RCC 7860 (cell line): ENCODE data around the gene TTC14.
"Not testable (repeated sequence)": the region's sequence is repeated elsewhere in the genome, so short reads cannot be mapped to it uniquely, and the experiment has no call there.

ENCODE experiments used
- DNase-seq: peaks from one replicate; pipeline ENCODE4 v3.0.0-alpha.2; 2015; ENCODE audit warnings: low spot score
- FAIRE-seq: peaks from 2 replicates; lab custom pipeline; 2012; peaks lifted over from hg19 to GRCh38; lab: Jason Lieb, UNC

Gene TTC14

GRCh38 chr3:180601688-180602666 is at the start of gene TTC14:
Gene TTC14 (plus strand): TSS chr3:180602163. CDS start chr3:180602262, 99 bp downstream.
- FAIRE-seq (peak; percentile 79), DNase-seq (peak; percentile 91)

- FAIRE-seq: no peak
- no peak for DNase-seq
These were observed 38.6 kb upstream of the TTC14 start for GRCh38 chr3:180563406-180563805.

GRCh38 chr3:180564676-180565075 is 37.3 kb upstream of the TTC14 start:
- DNase-seq: no peak
- FAIRE-seq: no peak

- no peak for DNase-seq
- FAIRE-seq: no peak
These were observed 31.7 kb upstream of the TTC14 start for GRCh38 chr3:180570238-180570637.

DNA sequence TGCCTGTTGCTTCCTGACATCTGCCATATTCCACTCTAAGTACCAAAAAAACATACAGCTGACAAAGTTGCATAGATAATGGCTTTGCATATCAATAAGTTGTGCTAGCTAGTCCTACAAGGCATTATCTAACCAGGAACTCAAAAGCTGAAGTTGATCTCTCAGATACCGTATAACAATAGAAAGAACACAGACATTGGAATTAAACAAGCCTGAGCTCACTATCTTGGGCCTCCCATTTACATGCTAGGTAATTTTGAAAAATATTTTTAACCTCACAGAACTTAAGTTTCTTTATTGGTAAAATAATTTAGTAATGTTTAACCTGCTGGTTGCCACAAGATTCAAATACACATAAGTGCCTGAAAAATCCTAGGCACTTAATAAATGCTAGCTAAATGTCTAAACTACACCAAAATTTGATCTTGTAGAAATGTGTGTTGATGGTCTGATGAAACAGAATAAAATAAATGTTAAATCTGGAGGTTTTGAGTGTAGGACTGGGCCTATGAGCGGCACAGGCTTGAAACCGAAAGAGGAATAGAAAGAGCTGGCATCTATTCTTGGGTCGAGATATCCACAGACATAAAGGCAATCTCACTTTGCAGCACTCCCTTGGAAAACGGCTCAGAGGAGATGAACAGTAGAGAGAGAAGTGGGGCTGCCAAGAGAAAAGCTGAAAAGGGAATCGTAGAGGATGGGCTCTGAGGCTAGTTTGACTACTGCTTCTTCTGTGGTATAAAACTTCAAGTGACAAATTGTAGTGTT is 29.9 kb upstream of the TTC14 start:
- DNase-seq (no peak), FAIRE-seq (no peak)

DNA sequence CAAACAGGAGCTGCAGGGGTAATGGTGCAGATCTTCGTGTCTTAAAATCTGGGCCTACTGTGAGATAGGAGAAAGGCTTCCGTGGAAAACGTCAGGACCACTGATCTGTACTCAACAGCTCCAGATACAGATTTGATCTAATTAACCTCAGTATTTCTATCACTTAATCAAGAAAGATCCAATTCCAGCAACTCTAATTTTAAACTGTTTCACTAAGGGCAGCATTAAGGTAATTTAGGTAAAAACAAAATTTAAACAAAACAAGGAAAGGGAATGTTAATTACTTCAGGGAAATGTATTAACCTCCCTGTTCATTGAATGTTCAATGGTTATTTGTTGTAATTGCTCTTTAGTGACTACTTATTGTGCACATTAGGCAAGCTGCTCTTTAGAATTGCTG is 26.4 kb upstream of the TTC14 start:
- FAIRE-seq: no peak

GRCh38 chr3:180580934-180581333 is 21.0 kb upstream of the TTC14 start:
- DNase-seq (no peak), FAIRE-seq (no peak)

More for the DNA sequence above, 26.4 kb upstream of the TTC14 start:
- DNase-seq: no peak

GRCh38 chr3:180590396-180590795 is 11.6 kb upstream of the TTC14 start:
- FAIRE-seq: no peak
- no peak for DNase-seq

GRCh38 chr3:180593631-180594030 is 8.3 kb upstream of the TTC14 start:
- FAIRE-seq, DNase-seq: not testable (repeated sequence)

DNA sequence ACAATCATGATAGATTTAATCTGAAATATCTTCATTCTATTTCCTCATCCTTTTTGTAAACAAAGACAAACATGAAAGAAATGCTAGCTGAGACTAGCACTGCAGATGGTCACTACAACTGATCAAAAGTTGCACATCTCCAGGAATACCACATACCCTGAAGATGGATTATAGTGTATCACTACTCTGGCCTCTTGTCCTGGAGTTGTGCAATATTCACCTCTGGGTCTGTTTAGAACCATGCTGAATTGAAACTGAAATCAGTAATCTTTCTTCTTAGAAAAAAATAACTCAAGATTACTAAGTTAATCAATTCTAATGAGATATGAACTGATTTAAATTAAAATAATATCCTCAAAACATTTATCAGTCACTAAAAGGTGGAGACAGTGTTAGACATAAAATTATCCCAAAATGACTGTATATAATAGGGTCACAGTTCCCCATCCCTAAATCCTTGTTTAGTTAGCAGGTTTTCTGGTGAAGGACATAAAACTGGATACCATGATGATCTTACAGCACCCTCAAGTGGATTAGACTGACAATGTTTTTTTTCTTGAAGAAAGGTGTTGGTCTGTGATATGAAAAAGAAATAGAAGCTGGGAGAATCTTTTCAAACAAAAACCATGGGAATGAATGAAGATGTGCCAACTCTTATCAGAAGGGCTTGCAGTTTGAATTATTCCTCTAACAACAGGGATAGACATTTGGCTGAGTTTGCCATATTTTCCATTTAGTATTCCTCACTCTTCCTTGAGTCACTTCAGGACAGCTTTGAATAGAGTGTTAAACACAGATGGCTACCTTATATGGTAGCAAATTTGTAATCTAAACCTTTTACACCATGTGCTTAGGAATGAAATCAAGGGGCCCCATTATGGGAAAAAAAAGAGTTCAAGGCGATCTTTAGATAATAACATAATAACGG is 7.1 kb upstream of the TTC14 start:
- DNase-seq (peak; percentile 23), FAIRE-seq (no peak)

DNA sequence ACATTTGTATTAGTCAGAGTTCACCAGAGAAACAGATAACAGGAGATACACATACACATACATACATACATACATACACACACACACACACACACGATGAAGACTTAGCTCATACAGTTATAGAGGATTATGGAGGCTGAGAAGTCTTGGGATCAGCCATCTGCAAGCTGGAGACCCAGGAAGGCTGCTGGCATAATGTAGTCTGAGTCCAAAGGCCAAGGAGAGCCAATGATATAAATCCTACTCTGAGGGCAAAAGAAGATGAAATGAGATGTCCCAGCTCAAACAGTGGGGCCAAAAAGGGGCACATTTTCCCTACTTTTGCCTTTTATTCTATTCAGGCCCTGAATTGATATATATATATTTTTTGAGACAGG is 6.4 kb upstream of the TTC14 start:
- DNase-seq (no peak), FAIRE-seq (no peak)

- DNase-seq (no peak), FAIRE-seq (no peak)
These were observed 1.5 kb upstream of the TTC14 start for GRCh38 chr3:180600473-180600872.

DNA sequence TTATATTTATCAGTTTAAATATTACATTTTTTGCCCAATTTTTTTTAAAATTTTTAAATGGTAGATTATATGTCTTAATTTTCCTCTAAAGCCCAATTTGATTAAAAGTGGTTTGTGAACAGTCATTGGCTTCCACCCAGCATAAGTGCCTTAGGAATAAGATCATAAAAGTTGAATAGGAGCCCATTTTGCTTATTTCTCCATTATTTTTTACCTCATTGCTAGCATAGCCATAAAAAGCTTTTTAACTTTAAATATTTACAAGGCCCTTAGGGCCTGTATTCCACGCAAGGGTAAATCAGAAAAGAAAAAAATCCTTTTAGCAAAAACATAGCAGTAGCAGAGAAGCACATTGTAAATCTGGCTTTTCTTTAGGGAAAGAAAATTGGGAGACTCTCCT is 9.0 kb downstream of the TTC14 start:
- FAIRE-seq: no peak

DNA sequence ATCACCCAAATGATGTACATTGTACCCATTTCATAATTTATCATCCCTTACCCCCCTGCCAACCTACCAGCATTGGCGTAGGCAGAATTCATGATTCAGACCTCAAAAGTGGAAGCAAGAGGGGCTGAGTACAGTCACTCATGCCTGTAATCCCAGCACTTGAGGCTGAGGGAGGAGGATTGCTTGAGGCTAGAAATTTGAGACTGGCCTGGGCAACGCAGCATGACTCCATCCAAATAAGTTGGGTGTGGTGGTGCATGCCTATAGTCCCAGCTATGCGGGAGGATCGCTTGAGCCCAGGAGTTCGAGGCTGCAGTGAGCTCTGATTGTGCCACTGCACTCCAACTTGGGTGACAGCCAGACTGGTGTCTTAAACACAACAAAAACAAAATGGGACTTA is 10.4 kb downstream of the TTC14 start:
- no peak for FAIRE-seq
- no peak for DNase-seq

More for the DNA sequence above, 9.0 kb downstream of the TTC14 start:
- no peak for DNase-seq

- FAIRE-seq: no peak
- no peak for DNase-seq
These were observed 14.0 kb downstream of the TTC14 start for GRCh38 chr3:180615954-180616353.

DNA sequence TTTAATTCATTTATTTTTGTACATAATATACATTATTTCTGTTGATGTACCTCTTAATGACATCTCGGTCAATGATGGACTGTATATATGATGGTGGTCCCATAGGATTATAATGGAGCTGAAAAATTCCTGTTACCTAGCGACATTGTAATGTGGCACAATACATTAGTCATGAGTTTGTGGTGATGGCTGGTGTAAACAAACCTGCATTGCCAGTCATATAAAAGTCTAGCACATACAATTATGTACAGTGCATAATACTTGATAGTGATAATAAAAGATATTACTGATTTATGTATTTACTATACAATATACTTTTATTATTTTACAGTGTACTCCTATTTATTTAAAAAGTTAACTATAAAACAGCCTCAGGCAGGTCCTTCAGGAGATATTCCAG is 15.1 kb downstream of the TTC14 start:
- DNase-seq (no peak), FAIRE-seq (no peak)

DNA sequence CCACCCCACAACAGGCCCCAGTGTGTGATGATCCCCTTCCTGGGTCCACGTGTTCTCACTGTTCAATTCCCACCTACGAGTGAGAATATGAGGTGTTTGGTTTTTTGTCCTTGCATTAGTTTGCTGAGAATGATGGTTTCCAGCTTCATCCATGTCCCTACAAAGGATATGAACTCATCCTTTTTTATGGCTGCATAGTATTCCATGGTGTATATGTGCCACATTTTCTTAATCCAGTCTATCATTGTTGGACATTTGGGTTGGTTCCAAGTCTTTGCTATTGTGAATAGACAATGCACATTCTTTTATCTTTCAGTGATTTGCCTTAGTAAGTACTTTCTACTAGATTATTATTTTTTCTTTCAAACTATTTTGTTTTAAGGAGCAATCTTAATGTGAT is 16.6 kb downstream of the TTC14 start:
- DNase-seq, FAIRE-seq: not testable (repeated sequence)

DNA sequence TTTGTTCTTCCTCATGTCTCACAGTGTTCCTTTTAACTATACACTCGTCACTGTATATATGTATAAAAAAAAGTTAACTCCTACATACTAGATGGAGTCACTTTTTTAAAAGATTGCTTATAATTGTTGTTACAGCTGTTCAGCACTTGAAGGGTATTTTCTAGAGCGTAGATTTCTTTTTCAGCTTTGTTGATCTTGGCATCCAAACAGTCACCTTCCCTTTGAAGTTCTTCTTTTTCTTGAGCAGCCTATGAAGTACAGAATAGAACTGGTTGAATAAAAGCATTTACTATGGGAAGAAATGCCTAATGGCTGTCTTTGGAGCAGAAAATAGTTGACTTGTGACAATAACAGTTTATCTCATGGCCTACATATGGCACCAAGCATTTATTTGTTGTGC is 17.8 kb downstream of the TTC14 start:
- FAIRE-seq (no peak), DNase-seq (no peak)

GRCh38 chr3:180624714-180625113 is 22.8 kb downstream of the TTC14 start:
- FAIRE-seq (no peak), DNase-seq (no peak)

DNA sequence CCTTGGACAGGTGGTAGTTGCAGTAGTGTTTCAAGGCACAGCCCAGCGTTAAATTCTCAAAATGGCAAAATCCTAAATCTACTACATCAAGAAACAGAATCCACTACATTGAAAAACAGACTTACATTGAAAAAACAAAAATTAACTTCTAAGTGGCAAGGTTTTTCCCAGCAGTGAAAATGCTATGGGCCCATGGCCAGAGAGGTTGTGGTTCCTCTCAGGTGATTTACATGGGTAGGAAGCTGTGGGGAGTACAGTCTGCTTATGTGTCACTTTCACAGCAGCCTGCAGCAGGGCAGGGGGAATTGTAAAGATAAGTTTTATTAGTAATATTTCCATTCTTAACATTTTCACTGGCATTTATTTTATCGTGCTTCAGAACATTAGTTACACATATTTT is 24.9 kb downstream of the TTC14 start:
- FAIRE-seq: no peak
- no peak for DNase-seq

GRCh38 chr3:180630371-180630770 is 28.4 kb downstream of the TTC14 start:
- FAIRE-seq: no peak
- no peak for DNase-seq
